GM21381 (cell line): ENCODE results near the gene TENM3.

Experiments
- ATAC-seq: cut with Tn5 transposase; IDR thresholded peaks from one replicate; pipeline ENCODE4 v1.9.1; 2021; ENCODE audit warnings: mild to moderate bottlenecking, moderate library complexity; ENCODE audit not compliant: unreplicated experiment

Gene TENM3

GRCh38 chr4:182286035-182286434 lies 42.8 kb downstream of the TENM3 start:
- no peak for ATAC-seq

GRCh38 chr4:182286931-182287330 lies 43.7 kb downstream of the TENM3 start:
- ATAC-seq, result no peak

GRCh38 chr4:182288534-182288933 lies 45.3 kb downstream of the TENM3 start:
- ATAC-seq, result no peak

GRCh38 chr4:182289809-182290208 lies 46.6 kb downstream of the TENM3 start:
- ATAC-seq, result no peak

- ATAC-seq, result no peak
Measured at GRCh38 chr4:182291175-182291574, 48.0 kb downstream of the TENM3 start.

- no peak for ATAC-seq
Measured at GRCh38 chr4:182291597-182292270, 48.5 kb downstream of the TENM3 start.

GRCh38 chr4:182292612-182293011 lies 49.4 kb downstream of the TENM3 start:
- ATAC-seq, result no peak

- ATAC-seq, result no peak
Measured at GRCh38 chr4:182293691-182294255, 50.6 kb downstream of the TENM3 start.

- no peak for ATAC-seq
Measured at GRCh38 chr4:182294451-182294850, 51.2 kb downstream of the TENM3 start.

- no peak for ATAC-seq
Measured at GRCh38 chr4:182297659-182298058, 54.5 kb downstream of the TENM3 start.

GRCh38 chr4:182301736-182302135 lies 58.5 kb downstream of the TENM3 start:
- no peak for ATAC-seq

- no peak for ATAC-seq
Measured at GRCh38 chr4:182303847-182304246, 60.6 kb downstream of the TENM3 start.

- no peak for ATAC-seq
Measured at GRCh38 chr4:182306792-182307507, 63.7 kb downstream of the TENM3 start.

- ATAC-seq, result no peak
Measured at GRCh38 chr4:182307746-182308145, 64.5 kb downstream of the TENM3 start.

GRCh38 chr4:182309877-182310276 lies 66.7 kb downstream of the TENM3 start:
- no peak for ATAC-seq

GRCh38 chr4:182310316-182310715 lies 67.1 kb downstream of the TENM3 start:
- ATAC-seq, result no peak

GRCh38 chr4:182310962-182311361 lies 67.8 kb downstream of the TENM3 start:
- ATAC-seq, result no peak

- ATAC-seq, result no peak
Measured at GRCh38 chr4:182314537-182314936, 71.3 kb downstream of the TENM3 start.

- no peak for ATAC-seq
Measured at GRCh38 chr4:182318256-182318655, 75.1 kb downstream of the TENM3 start.

GRCh38 chr4:182320092-182320491 lies 76.9 kb downstream of the TENM3 start:
- no peak for ATAC-seq

- ATAC-seq, result no peak
Measured at GRCh38 chr4:182320580-182320979, 77.4 kb downstream of the TENM3 start.

- ATAC-seq, result no peak
Measured at GRCh38 chr4:182324282-182324681, 81.1 kb downstream of the TENM3 start.
